ENCODE data around the gene RABGAP1L. TPM values are rescaled to one million over a fixed set of nuclear protein-coding genes. Genes with fewer than 3 reads are reported as not detected.
"Not testable (repeated sequence)": the region's sequence is repeated elsewhere in the genome, so short reads cannot be mapped to it uniquely, and the experiment has no call there.

Gene RABGAP1L
- total RNA-seq, 1 donor from 2014 or later, result 17.0 TPM

DNA sequence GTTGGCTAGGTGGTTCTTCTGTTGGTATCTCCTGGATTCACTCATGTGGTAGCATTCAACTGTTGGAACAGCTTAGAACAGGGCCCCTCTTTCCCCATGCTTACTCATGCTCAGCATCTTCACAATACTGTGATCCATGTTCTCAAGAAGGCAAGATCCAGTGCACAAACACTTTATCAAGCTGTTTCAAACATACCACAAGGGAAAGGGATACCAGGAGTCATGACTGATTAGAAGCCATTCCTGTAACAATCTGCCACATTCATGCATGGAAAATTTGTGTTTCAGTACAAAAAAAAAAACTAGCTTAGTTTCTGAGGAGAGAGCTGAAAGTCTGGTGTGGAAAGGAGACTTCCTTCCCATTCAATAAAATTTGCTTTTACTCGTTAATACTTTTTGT lies 670.7 kb downstream of the RABGAP1L start:
- ATAC-seq (no peak), DNase-seq (ENCODE audit: low spot score) (no peak)

DNA sequence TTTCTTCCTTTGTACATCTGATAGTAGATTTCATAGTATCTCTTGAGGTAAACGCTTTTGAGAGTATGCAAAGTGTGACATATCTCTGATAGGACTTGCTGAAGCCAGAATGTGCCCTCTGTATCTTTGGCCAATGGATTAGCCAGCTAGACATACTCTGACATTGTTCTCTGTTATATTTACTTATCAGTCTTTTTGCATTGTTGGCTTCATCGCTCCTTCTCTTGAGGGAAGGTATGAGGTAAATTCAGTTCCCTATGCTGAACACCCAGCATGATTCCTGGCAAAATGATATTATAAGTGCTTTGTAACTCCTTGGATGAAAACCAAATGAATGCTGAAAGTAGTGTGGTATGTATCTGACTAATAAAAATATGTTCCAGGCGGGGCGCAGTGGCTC lies 677.2 kb downstream of the RABGAP1L start:
- no peak for DNase-seq (ENCODE audit: low spot score)
- ATAC-seq, result no peak

DNA sequence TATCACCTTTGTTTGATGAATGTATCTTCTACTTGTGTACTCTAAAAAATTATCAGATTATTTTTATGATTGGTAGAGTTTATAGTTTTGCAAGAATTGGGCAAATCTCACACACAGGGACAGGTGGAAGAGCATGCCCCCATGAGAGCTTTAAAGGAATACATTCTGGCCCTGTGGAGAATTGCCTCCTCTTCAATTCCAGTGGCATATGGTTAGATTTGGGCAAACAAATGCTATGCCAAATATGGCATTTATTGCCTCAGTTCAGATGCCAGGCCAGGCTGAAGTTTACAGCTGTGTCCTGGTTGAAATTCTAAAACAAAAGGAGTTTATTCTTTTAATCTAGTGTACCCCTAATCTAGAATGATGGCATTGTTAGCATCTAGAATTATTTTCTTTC lies 678.1 kb downstream of the RABGAP1L start:
- ATAC-seq, result no peak

DNA sequence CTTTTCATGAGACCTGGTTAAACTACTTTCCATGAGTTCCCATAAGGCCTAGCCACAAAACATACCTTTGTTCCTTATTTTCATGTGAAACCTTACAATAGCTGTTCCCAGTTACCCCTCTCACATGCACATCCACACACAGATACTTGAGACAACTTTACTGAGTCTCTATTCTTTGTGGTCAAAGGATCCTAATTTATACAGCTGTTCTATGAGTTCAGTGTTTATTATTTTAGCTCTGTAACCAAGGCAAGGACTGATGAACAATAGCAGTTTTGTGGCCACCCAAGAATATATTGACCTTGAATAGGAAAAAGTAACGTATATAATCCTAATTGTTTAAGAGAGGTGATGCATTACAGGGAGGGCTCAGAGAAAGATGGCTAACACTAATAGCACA lies 679.9 kb downstream of the RABGAP1L start:
- no peak for ATAC-seq

More for the DNA sequence above, 678.1 kb downstream of the RABGAP1L start:
- no peak for DNase-seq (ENCODE audit: low spot score)

GRCh38 chr1:174841747-174842146 lies 682.4 kb downstream of the RABGAP1L start:
- DNase-seq (ENCODE audit: low spot score), result no peak
- ATAC-seq, result no peak

More for the DNA sequence above, 679.9 kb downstream of the RABGAP1L start:
- no peak for DNase-seq (ENCODE audit: low spot score)

DNA sequence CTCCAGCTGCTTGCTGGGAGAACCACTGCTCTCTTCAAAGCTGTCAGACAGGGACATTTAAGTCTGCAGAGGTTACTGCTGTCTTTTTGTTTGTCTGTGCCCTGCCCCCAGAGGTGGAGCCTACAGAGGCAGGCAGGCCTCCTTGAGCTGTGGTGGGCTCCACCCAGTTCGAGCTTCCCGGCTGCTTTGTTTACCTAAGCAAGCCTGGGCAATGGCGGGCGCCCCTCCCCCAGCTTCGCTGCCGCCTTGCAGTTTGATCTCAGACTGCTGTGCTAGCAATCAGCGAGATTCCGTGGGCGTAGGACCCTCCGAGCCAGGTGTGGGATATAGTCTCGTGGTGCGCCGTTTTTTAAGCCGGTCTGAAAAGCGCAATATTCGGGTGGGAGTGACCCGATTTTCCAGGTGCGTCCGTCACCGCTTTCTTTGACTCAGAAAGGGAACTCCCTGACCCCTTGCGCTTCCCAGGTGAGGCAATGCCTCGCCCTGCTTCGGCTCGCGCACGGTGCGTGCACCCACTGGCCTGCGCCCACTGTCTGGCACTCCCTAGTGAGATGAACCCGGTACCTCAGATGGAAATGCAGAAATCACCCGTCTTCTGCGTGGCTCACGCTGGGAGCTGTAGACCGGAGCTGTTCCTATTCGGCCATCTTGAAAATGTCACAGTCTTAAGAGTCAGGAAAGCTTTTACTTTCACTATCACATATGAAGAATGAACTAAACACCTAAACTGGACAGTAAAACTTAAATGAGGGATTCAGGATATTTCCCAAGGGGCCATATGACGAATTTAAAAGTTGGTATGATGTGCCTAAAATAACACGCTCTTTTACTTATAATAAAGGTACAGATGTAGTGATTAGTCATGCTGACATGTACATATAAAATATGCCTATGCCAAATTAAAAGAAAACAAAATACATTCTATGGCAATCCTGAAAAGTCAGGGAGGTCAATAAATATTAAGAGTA lies 689.6 kb downstream of the RABGAP1L start:
- peak; percentile 35 for ATAC-seq
- DNase-seq (ENCODE audit: low spot score), result not testable (repeated sequence)

DNA sequence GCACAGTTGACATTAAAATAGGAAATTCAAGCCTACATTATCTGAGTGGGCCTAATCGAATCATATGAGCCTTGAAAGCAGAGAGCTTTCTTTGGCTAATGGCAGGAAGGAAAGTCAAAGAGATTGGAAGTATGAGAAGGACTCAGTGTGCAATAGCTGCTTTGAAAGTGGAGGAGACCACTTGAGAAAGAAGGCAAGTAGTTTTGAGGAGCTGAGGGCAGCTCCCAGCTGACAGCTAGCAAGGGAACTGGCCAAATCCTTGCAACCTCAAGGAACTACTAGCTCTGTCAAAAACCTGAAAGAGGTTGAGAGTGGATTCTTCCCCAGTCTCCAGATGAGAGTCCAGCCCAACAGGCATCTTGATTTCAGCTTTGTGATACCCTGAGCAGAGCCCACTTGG lies 691.4 kb downstream of the RABGAP1L start:
- ATAC-seq, result no peak
- DNase-seq (ENCODE audit: low spot score), result no peak

DNA sequence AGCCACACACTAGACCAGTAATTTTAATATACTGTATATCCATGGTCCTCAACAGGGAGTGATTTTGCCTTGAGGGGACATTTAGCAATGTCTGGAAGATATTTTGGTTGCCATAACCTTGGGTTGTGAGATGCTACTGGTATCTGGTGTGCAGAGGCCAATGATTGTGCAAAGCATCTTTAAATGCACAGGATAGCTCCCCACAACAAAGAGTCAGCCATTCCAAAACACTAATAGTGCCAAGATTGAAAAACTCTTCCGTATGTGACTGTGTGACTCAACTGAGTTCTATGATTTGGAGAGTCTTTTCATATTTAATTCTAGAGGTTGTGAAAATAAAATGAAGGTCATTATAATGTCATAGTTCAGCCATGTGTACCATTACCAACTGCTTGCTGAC lies 699.0 kb downstream of the RABGAP1L start:
- ATAC-seq, result no peak

GRCh38 chr1:174870319-174870718 lies 711.0 kb downstream of the RABGAP1L start:
- DNase-seq (ENCODE audit: low spot score) (no peak), ATAC-seq (no peak)

More for the DNA sequence above, 699.0 kb downstream of the RABGAP1L start:
- DNase-seq (ENCODE audit: low spot score), result no peak

- no peak for ATAC-seq
- DNase-seq (ENCODE audit: low spot score), result no peak
These were observed 712.6 kb downstream of the RABGAP1L start for GRCh38 chr1:174871886-174872285.

DNA sequence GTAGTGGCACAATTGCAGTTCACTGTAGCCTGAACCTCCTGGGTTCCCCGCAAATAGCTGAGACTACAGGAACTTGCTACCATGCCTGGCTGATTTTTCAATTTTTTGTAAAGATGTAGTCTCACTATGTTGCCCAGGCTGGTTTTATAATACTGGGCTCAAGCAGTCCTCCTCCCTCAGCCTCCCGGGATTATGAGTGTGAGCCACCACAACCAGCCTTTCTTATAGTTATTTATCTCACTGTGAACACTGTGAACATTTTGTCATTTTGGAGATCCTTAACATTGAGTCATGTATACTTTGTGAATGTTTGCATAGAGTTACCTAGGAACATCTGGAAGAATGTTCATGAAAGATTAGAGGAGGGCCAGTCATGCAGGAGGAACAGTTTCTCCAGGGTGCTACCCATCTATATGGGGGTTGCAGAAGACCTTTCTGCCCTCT lies 713.3 kb downstream of the RABGAP1L start:
- ATAC-seq (no peak), DNase-seq (ENCODE audit: low spot score) (no peak)

DNA sequence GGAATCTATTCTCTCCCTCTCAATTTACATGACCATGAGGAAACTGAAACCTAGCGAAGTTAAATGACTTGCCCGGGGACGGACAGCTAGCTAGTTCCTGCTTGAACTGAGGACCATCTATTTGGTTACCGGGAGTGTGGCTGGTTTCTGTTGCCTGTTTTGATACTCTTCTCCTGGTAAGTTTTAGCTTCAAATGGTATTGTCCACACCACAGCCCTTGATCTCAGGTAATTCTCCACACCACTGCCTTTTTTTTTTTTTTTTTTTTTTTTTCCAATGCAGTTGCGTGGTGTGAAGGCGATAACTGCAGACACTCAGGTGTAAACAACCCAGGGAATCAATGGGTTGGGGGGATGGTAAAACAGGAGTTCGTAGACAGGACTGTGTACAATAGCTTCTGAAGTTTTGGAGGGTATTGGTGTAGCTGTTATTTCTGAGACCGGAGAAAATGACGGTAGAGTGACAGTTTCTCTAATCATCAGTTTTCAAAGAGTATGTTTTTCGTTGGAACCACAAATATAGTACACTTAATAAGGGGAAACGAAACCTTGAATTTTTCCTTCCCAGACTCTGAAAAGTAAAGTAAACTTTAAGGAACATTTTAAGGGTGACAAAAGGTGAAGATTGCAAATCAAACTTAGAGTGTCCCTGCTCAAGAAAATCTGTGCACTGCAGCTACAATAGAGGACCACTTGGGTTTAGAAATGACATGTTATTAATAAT lies 715.2 kb downstream of the RABGAP1L start:
- ATAC-seq (peak; percentile 82), DNase-seq (ENCODE audit: low spot score) (no peak)

GRCh38 chr1:174875306-174875705 lies 716.0 kb downstream of the RABGAP1L start:
- DNase-seq (ENCODE audit: low spot score), result peak; percentile 76
- peak; percentile 88 for ATAC-seq

DNA sequence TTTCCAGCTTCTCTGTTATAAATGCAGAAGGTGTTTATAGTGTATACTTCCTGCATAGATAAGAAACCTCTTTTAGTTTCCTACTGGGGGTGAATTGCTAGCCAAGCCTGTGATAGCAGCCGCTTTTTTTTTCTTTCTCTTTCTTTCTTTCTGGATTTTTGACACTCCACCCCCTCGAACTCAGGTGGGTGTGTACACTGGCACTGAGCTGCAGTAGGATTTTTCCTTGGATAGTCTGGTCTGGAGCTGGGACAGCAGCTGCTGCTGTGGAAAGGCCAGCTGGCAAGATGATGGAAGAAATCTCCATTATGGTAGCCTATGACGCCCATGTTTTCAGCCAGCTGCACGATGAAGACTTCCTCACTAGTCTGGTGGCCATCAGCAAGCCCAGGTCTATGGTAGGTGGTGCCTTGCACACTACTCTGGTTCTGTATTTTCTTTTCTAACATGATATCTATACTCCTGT lies 717.9 kb downstream of the RABGAP1L start:
- ATAC-seq (no peak), DNase-seq (ENCODE audit: low spot score) (no peak)

GRCh38 chr1:174880171-174880570 lies 720.9 kb downstream of the RABGAP1L start:
- ATAC-seq, result no peak
- DNase-seq (ENCODE audit: low spot score), result no peak

DNA sequence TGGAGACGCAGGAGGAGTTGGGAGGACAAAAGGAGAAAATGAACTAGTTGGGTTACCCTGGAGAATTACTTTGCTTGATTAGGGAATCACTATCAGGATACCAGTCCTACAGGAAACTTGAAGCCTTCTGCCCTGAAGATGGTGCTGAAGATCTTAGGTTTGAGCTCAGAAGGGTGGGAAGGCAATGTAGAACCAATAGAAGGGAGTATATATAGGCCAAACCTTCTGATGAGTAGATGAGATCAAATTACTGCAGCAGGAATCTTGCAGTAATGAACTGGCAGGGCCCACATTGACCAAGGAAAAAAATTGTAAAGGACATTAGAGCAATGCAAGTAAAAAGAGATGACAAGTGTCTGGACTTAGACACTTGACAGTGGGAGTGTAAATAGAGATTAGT lies 724.1 kb downstream of the RABGAP1L start:
- ATAC-seq, result peak; percentile 53
- no peak for DNase-seq (ENCODE audit: low spot score)

DNA sequence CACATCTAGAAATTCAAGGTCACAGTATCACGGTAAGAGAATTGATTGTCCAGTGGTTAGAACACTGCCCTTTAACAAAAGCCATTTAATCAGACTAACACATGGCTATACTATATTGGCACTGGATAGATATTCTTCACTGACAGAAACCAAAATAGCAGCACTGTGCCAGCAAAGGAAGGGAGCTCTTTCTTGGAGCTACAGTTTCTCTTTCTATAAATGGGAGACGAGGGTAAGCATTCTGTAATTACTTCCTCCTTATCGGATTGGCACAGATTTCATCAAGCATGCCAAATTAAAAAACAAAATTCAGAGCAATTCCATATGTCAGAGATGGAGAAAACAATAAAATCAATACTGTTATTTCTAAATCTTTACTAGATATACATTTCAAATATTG lies 724.7 kb downstream of the RABGAP1L start:
- ATAC-seq, result no peak
- DNase-seq (ENCODE audit: low spot score), result no peak

GRCh38 chr1:174884566-174884965 lies 725.2 kb downstream of the RABGAP1L start:
- ATAC-seq (no peak), DNase-seq (ENCODE audit: low spot score) (no peak)

- DNase-seq (ENCODE audit: low spot score) (no peak), ATAC-seq (no peak)
These were observed 730.7 kb downstream of the RABGAP1L start for GRCh38 chr1:174890024-174890423.

DNA sequence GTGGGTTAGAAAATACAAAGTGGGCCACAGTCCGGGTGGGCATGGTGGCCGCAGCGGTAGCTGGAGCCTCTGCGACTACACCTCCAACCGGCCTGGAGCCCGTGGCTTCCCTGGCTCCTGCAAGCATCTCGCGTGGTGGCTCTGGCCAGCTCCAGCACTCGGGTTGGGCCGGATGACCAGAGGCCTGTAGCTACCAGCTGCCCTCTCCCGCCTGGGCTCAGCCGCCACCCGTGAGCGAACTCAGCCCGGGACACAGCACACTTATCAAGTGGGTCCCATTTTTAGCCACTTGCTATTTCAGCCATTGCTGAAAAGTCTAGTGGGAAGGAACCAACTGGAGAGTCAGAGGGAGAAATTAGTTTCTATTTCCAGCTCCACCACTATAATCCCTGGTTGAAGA lies 732.7 kb downstream of the RABGAP1L start:
- ATAC-seq (no peak), DNase-seq (ENCODE audit: low spot score) (no peak)

DNA sequence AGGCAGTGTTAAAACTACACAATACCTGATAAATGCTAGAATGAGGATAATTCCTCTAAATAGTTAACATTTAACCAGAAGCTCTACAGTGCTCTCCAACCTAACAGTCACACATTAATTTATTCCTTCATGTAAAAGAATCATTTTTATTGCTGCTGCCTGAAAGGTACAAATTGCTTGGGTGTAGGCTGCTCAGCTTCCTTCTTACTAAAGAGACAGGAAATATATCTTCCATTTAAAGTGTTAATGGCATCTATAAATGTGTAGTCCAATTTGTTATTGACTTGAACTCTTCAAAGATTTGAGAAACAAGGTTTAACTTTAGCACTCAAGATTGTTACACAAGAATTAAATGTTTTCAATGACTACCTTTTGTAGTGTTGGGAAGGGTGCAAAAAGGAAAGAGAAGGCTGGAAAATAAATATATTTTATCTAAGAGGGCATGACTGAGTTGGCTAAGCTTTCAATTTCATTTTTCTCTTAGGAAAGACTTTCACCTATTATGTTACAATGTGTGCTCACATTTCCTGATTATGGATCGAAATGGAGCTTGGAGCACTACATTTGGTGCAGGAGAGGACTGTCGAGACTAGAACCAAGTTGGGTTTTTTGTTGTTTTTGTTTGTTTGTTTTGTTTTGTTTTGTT lies 734.9 kb downstream of the RABGAP1L start:
- no peak for DNase-seq (ENCODE audit: low spot score)

More for the DNA sequence above, 734.9 kb downstream of the RABGAP1L start:
- peak; percentile 56 for ATAC-seq
